HepG2 (cell line): Measurements from ENCODE around the gene CAMTA2. TPM values are rescaled to one million over a fixed set of nuclear protein-coding genes. Genes with fewer than 3 reads are reported as not detected.

Experiments
- ATAC-seq: fragments of 200-7000 bp; cut with Tn5 transposase; 3 replicates; pipeline ENCODE4 v1.9.1; 2020; ENCODE audit warnings: mild to moderate bottlenecking, moderate library complexity
- BruUV-seq: library from RNA; stranded (reverse); fragments of 400-500 nt; replicated peaks from 2 replicates; lab custom pipeline; 2021; lab: Mats Ljungman, UMichigan
- CTCF ChIA-PET: fragments of 300-600 bp; formaldehyde crosslinking; extraction: SDS; loops from one replicate; lab custom pipeline; 2021; ENCODE audit warnings: low total read pairs, inconsistent platforms, low intra/inter-chr PET ratio; lab: Yijun Ruan, JAX
- POLR2A ChIA-PET: fragments of 350-600 bp; sonication (Branson Sonifier 250); formaldehyde crosslinking; loops from one replicate; lab custom pipeline; 2020; ENCODE audit warnings: antibody characterized with exemption, inconsistent platforms; lab: Yijun Ruan, JAX
- DNase-seq: peaks from one replicate; pipeline ENCODE4 v3.0.0-alpha.2; 2015; ENCODE audit warnings: low spot score
- FAIRE-seq: peaks from 3 replicates; lab custom pipeline; 2011; peaks lifted over from hg19 to GRCh38; lab: Jason Lieb, UNC
- H2AFZ ChIP-seq: one replicate; pipeline ENCODE4 v1.6.1; 2011; ENCODE audit warnings: low read length, inconsistent platforms
- H3K27ac ChIP-seq: fragments of 300-600 bp; 3 replicates; pipeline ENCODE4 v1.8.0; 2011; ENCODE audit warnings: mixed run types, mild to moderate bottlenecking, mixed read lengths, low read length, inconsistent platforms; ENCODE audit not compliant: insufficient read depth; ENCODE audit errors: extremely low read length
- H3K27me3 ChIP-seq, 2 experiments: fragments of 200-600 bp in 1 of 2; 2 replicates in 1 of 2; 3 replicates in 1 of 2; pipeline versions ENCODE4 v1.6.0 to v1.8.0; 2011; ENCODE audit warnings: low read length in 2 of 2, mild to moderate bottlenecking in 2 of 2, moderate library complexity in 2 of 2, inconsistent platforms in 1 of 2; ENCODE audit not compliant: insufficient read depth in 2 of 2, control insufficient read depth in 1 of 2
- H3K36me3 ChIP-seq, 2 experiments: fragments of 200-600 bp in 1 of 2; replicated peaks in 1 of 2; 2 replicates in 1 of 2; 3 replicates in 1 of 2; pipeline versions ENCODE4 v1.5.1 to v1.8.0; 2011; ENCODE audit warnings: low read length in 2 of 2, inconsistent platforms in 1 of 2; ENCODE audit not compliant: insufficient read depth in 2 of 2, control insufficient read depth in 1 of 2
- H3K4me1 ChIP-seq: 2 replicates; pipeline ENCODE4 v1.5.1; 2012; ENCODE audit warnings: low read length, inconsistent platforms; ENCODE audit not compliant: insufficient read depth
- H3K4me2 ChIP-seq: 2 replicates; pipeline ENCODE4 v1.6.0; 2011; ENCODE audit warnings: low read depth, low read length, inconsistent platforms
- H3K4me3 ChIP-seq, 3 experiments: fragments of 200-600 bp in 1 of 3; sonication (generic), shearing (Covaris generic) in 1 of 3; replicated peaks in 1 of 3; 2 replicates each; pipeline ENCODE4 v1.5.1; 2011 to 2016; ENCODE audit warnings: low read length in 3 of 3, inconsistent platforms in 2 of 3, low read depth in 2 of 3, mild to moderate bottlenecking in 2 of 3, control low read depth in 1 of 3, mixed read lengths in 1 of 3; ENCODE audit not compliant: insufficient read depth in 1 of 3
- H3K79me2 ChIP-seq: one replicate; pipeline ENCODE4 v1.6.1; 2011; ENCODE audit warnings: low read length, inconsistent platforms; ENCODE audit not compliant: insufficient read depth
- H3K9ac ChIP-seq: 2 replicates; pipeline ENCODE4 v1.6.0; 2011; ENCODE audit warnings: mild to moderate bottlenecking, low read depth, low read length, inconsistent platforms; ENCODE audit not compliant: insufficient read depth
- H3K9me3 ChIP-seq: 2 replicates; pipeline ENCODE4 v1.5.1; 2012; ENCODE audit warnings: mild to moderate bottlenecking, low read length
- H4K20me1 ChIP-seq: 2 replicates; pipeline ENCODE4 v1.6.0; 2011; ENCODE audit warnings: inconsistent platforms, mild to moderate bottlenecking, low read length, moderate library complexity; ENCODE audit not compliant: insufficient read depth
- ASH2L ChIP-seq: fragments of 300-600, 200-600 bp; sonication (generic); IDR thresholded peaks from 2 replicates; pipeline ENCODE4 v1.7.0; 2017; ENCODE audit warnings: low read depth, mild to moderate bottlenecking, moderate library complexity, mixed read lengths, low read length; ENCODE audit not compliant: insufficient read length
- DR1 ChIP-seq: sonication (generic); formaldehyde crosslinking; IDR thresholded peaks from 2 replicates; pipeline ENCODE4 v1.8.0; 2021; ENCODE audit warnings: mild to moderate bottlenecking, missing genetic modification reagents, inconsistent platforms
- FOXC1 ChIP-seq: sonication (generic); formaldehyde crosslinking; IDR thresholded peaks from 2 replicates; pipeline ENCODE4 v1.8.0; 2022; ENCODE audit warnings: mild to moderate bottlenecking, missing genetic modification reagents, borderline replicate concordance
- GABPB1 ChIP-seq: IDR thresholded peaks from 2 replicates; pipeline ENCODE4 v1.6.1; 2016; ENCODE audit warnings: mild to moderate bottlenecking, missing genetic modification reagents, moderate library complexity, missing compliant biosample characterization
- HIVEP1 ChIP-seq: sonication (generic); formaldehyde crosslinking; IDR thresholded peaks from 2 replicates; pipeline ENCODE4 v1.4.0; 2020; ENCODE audit warnings: mild to moderate bottlenecking, missing genetic modification reagents
- MED1 ChIP-seq: sonication (generic); formaldehyde crosslinking; IDR thresholded peaks from 2 replicates; pipeline ENCODE4 v1.4.0; 2020; ENCODE audit warnings: missing genetic modification reagents
- MEF2D ChIP-seq: sonication (generic); formaldehyde crosslinking; IDR thresholded peaks from 2 replicates; pipeline ENCODE4 v1.5.1; 2020; ENCODE audit warnings: mild to moderate bottlenecking, missing genetic modification reagents
- NFYC ChIP-seq: IDR thresholded peaks from 2 replicates; pipeline ENCODE4 v1.6.1; 2016; ENCODE audit warnings: missing genetic modification reagents, missing compliant biosample characterization
- SALL1 ChIP-seq: sonication (generic); formaldehyde crosslinking; IDR thresholded peaks from 2 replicates; pipeline ENCODE4 v1.8.0; 2022; ENCODE audit warnings: mild to moderate bottlenecking, missing genetic modification reagents
- SKI ChIP-seq: fragments of 450-650 bp; IDR thresholded peaks from one replicate; pipeline ENCODE4 v1.6.1; 2018; ENCODE audit warnings: mild to moderate bottlenecking; ENCODE audit not compliant: partially characterized antibody
- THRA ChIP-seq: sonication (generic); formaldehyde crosslinking; IDR thresholded peaks from 2 replicates; pipeline ENCODE4 v1.4.0; 2020; ENCODE audit warnings: missing genetic modification reagents, borderline replicate concordance
- TOE1 ChIP-seq: sonication (generic); formaldehyde crosslinking; IDR thresholded peaks from 2 replicates; pipeline ENCODE4 v1.4.0; 2020; ENCODE audit warnings: mild to moderate bottlenecking, missing genetic modification reagents
- ZBTB39 ChIP-seq: sonication (generic); formaldehyde crosslinking; IDR thresholded peaks from 2 replicates; pipeline ENCODE4 v1.5.0; 2020; ENCODE audit warnings: missing genetic modification reagents
- ZBTB43 ChIP-seq: sonication (generic); formaldehyde crosslinking; conservative IDR thresholded peaks from 2 replicates; pipeline ENCODE4 v1.4.0; 2020; ENCODE audit warnings: missing genetic modification reagents
- ZNF20 ChIP-seq: sonication (generic); formaldehyde crosslinking; IDR thresholded peaks from 2 replicates; pipeline ENCODE4 v1.4.0; 2020; ENCODE audit warnings: mild to moderate bottlenecking, moderate library complexity, missing genetic modification reagents
- ZNF430 ChIP-seq: sonication (generic); formaldehyde crosslinking; IDR thresholded peaks from 2 replicates; pipeline ENCODE4 v1.9.0; 2021; ENCODE audit warnings: mild to moderate bottlenecking, missing genetic modification reagents
- ZNF747 ChIP-seq: sonication (generic); formaldehyde crosslinking; IDR thresholded peaks from 2 replicates; pipeline ENCODE4 v1.8.1; 2023; ENCODE audit warnings: missing genetic modification reagents, mild to moderate bottlenecking, borderline replicate concordance
- ZNF816 ChIP-seq: sonication (generic); formaldehyde crosslinking; IDR thresholded peaks from 2 replicates; pipeline ENCODE4 v1.8.0; 2022; ENCODE audit warnings: missing genetic modification reagents, mild to moderate bottlenecking, borderline replicate concordance
- ZSCAN20 ChIP-seq: sonication (generic); formaldehyde crosslinking; IDR thresholded peaks from 2 replicates; pipeline ENCODE4 v1.4.0; 2020; ENCODE audit warnings: missing genetic modification reagents, mild to moderate bottlenecking, borderline replicate concordance
- WGBS: methylation state at CpG from one replicate; pipeline ENCODE4 v1.1.6; 2017; ENCODE audit warnings: low lambda C conversion rate; 5-methylcytosine and 5-hydroxymethylcytosine counted together
- in situ Hi-C: cut with HindIII; loops from 2 replicates; pipeline ENCODE4 v1.10.0; 2017; ENCODE audit warnings: low pct_unique_long_range_greater_than_20kb; ENCODE audit not compliant: extremely low pct_ligation_motif_present
- intact Hi-C: fragments of 100-400 bp; cut with micrococcal nuclease; formaldehyde crosslinking; loops from one replicate; pipeline ENCODE4 v1.10.0; 2022; ENCODE audit not compliant: unreplicated experiment
- polyA plus RNA-seq, 8 experiments: library from polyadenylated mRNA; depleted of rRNA in 3 of 8; stranded (reverse) in 7 of 8; unstranded in 1 of 8; fragments of >200 nt; fragmentation: Illumina TruSeq in 4 of 8; extraction: Trizol in 4 of 8; gene quantifications; 2 replicates each; pipeline versions ENCODE4 v1.2.1 to v1.2.3, GENCODE V29; 2011 to 2016; ENCODE audit warnings: low read depth in 4 of 8, missing spikeins in 1 of 8, mixed read lengths in 1 of 8; ENCODE audit not compliant: insufficient read depth in 1 of 8
- total RNA-seq, 5 experiments: library from RNA; depleted of rRNA; stranded (reverse); fragments of >200 nt; fragmentation: Illumina TruSeq; extraction: Trizol; gene quantifications; 2 replicates each; pipeline ENCODE4 v1.2.3, GENCODE V29; 2016; ENCODE audit warnings: low read depth in 1 of 5

CAMTA2 gene
- total and polyA plus RNA-seq, 2 of the 13 experiments (the other 11 are each of a cell fraction or from before 2014, with no cell fraction given): 4.1 to 7.1 TPM

GRCh38 chr17:4950075-4950745 is 37.3 kb downstream of the CAMTA2 start:
- in situ Hi-C loops (no loop called here), intact Hi-C loops (loop anchor here (1.0 to 5.0 kb wide), 2 partner anchors 17 to 43 kb away; partner anchors contain the start of gene SPAG7)
- FAIRE-seq (no peak), DNase-seq (peak; percentile 56), ATAC-seq (peak; percentile 52)
- Histone ChIP-seq H3K27me3 (no peaks in the 10 kb centered on the region; a peak in 1 of 5 replicates), H2AFZ (no peak overlapping the region), H3K36me3 (peaks cover 8 to 19% of the 10 kb centered on the region in 2 experiments), H3K4me3 (peak overlapping the region; percentile 52 to 88 (median 86)), H3K9ac (peak overlapping the region; percentile 84), H4K20me1 (peaks cover 24% of the 10 kb centered on the region), H3K79me2 (peaks cover 41% of the 10 kb centered on the region), H3K4me2 (peak overlapping the region; percentile 93), H3K4me1 (peaks cover 52% of the 10 kb centered on the region), H3K9me3 (no peaks in the 10 kb centered on the region), H3K27ac (peak overlapping the region; percentile 99)
- CTCF ChIA-PET: no interaction called here
- WGBS: 0% methylated on average over 4 of the region's 52 CpGs
- POLR2A ChIA-PET: interaction anchor here (0.8 to 10.0 kb wide), 7 partner anchors 10 to 49 kb away, joined by 3 to 273 read pairs (median 5); partner anchors contain the start of genes RNF167, SLC25A11 and SPAG7
- BruUV-seq: TSS peak; percentile 64
- TF ChIP-seq MEF2D (0 out of 2 replicates have a peak, but pooled peaks have one; percentile 52), ZNF20 (CRISPR knock-in tag) (0 out of 2 replicates have a peak, but pooled peaks have one; percentile 49), ZSCAN20 (CRISPR knock-in tag) (peak; percentile 48; the same call in 1 of the 2 replicates), DR1 (CRISPR knock-in tag) (no peak), SKI (peak; percentile 24), NFYC (no peak), ASH2L (peak; percentile 52), ZNF747 (peak; percentile 7; the same call in 1 of the 2 replicates), ZBTB43 (CRISPR knock-in tag) (no peak), ZNF816 (CRISPR knock-in tag) (0 out of 2 replicates have a peak, but pooled peaks have one; percentile 14), TOE1 (no peak), SALL1 (CRISPR knock-in tag) (peak; percentile 31; the same call in 1 of the 2 replicates), ZBTB39 (CRISPR knock-in tag) (peak; percentile 54; the same call in 1 of the 2 replicates), THRA (CRISPR knock-in tag) (peak; percentile 3; the same call in 1 of the 2 replicates), ZNF430 (CRISPR knock-in tag) (no peak; the same call in 1 of the 2 replicates), GABPB1 (CRISPR knock-in tag) (peak; percentile 50; the same call in 1 of the 2 replicates), MED1 (CRISPR knock-in tag) (0 out of 2 replicates have a peak, but pooled peaks have one; percentile 2), FOXC1 (CRISPR knock-in tag) (peak; percentile 43; the same call in 1 of the 2 replicates), HIVEP1 (CRISPR knock-in tag) (peak; percentile 51; the same call in 1 of the 2 replicates)
